HS-27A (cell line): ENCODE measurements around the gene NSMCE3.

Experiments used
- DNase-seq: peaks from one replicate; pipeline ENCODE4 v3.0.0-alpha.2; 2012; ENCODE audit warnings: low read depth, missing footprints

NSMCE3 gene

DNA sequence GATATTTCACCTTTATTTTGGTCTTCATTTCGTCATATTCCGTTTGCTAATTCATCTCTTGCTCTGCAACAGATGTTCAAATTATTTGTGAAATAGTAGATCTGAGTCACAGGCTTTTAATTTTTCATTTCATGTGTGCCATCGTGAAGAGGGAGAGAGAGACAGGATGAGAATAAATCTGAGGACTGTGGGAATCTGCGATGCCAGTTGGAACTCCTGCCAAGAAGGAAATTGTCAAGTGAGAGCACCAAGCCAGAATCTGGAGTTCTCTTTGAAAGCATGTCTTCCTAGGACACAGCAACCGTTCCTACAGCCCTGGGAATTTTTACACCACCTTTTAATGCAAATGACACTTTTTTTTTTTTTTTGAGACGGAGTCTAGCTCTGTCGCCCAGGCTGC lies 48.8 kb downstream of the NSMCE3 start:
- DNase-seq, result no peak

GRCh38 chr15:29216955-29217354 lies 52.7 kb downstream of the NSMCE3 start:
- DNase-seq, result no peak
